Measurements from ENCODE around the gene ZNF407.

The ZNF407 gene

GRCh38 chr18:74834424-74835309, 237.0 kb downstream of the ZNF407 start:
- ATAC-seq = no peak

DNA sequence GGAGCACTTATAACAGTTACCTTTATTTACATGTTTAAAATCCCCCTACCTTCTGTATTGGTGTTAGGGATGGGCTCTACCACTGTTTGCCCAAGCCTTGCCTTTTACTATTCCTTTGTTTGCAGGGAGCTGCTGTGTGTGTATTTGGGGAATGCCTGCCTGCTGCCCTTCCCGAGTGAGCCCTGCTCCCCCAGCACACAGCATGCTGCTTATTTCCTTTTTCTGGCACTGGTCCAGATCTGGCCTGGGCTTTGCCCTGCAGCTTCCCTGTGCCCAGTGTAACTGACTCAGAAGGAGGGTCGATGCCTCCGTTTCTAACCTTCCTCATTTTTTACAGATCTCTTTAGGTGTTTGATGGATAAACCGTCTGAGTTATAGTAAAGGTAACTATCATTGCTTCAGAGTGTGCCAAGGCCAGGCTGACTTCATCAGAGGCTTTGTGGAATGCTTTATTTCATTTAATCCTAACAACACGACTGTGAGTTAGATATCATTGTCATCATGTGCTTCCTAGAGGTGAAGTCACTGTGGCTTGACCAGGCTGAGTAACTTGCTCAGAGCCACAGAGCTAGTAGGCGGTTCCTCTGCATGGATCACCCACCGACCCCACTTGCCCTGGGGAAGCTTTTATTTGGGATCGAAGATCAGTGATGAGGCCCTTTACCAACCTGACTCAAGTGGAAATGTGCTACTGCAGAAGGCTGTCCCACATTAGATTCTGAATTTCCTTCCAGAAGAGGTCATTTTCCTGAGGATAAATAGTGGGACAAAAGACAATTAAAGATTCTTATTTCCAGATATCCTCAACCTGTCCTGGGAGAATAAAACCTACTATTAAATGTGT, 238.8 kb downstream of the ZNF407 start:
- no peak for ATAC-seq

GRCh38 chr18:74840492-74841167, 243.0 kb downstream of the ZNF407 start:
- ATAC-seq = no peak

GRCh38 chr18:74841248-74841647, 243.6 kb downstream of the ZNF407 start:
- no peak for ATAC-seq

- no peak for ATAC-seq
These were observed 251.6 kb downstream of the ZNF407 start for GRCh38 chr18:74849301-74849700.

- no peak for ATAC-seq
These were observed 258.8 kb downstream of the ZNF407 start for GRCh38 chr18:74856434-74856833.

- no peak for ATAC-seq
These were observed 259.3 kb downstream of the ZNF407 start for GRCh38 chr18:74856928-74857327.

GRCh38 chr18:74857901-74858300, 260.2 kb downstream of the ZNF407 start:
- no peak for ATAC-seq

GRCh38 chr18:74861154-74861553, 263.5 kb downstream of the ZNF407 start:
- no peak for ATAC-seq

DNA sequence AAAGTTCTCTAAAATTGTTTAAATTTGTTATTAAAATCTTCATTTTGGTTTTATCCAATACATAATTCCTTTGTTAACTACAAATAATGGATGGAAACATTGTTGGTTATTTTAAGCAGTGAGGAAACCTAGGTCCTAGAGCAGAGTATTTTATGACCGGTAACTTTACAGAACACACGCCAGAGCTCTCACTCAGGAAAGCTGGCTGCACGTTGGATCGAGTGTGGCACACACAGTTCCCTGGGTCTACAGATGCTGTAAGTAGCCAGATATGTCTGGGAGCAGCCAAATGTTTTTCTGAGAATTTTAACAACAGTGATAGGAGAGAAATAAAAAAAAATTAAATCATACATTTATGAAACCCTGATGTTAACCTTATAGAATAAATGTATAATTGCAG, 264.4 kb downstream of the ZNF407 start:
- no peak for ATAC-seq

DNA sequence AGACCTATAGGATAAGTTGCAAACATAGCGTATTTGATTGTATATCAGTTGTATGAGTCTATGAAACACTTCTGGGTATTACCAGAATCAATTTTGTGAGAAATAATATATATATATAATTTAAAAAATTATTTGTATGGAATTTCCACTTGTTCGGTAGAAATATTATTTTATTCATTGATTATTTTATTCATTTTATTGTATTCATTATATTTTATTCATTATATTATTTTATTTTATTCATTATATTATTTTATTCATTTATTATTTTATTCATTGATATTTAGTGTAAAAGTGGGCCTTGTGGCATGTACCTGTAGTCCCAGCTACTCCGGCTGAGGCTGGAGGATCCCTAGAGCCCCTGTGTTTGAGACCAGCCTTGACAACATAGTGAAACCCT, 268.9 kb downstream of the ZNF407 start:
- ATAC-seq = no peak

DNA sequence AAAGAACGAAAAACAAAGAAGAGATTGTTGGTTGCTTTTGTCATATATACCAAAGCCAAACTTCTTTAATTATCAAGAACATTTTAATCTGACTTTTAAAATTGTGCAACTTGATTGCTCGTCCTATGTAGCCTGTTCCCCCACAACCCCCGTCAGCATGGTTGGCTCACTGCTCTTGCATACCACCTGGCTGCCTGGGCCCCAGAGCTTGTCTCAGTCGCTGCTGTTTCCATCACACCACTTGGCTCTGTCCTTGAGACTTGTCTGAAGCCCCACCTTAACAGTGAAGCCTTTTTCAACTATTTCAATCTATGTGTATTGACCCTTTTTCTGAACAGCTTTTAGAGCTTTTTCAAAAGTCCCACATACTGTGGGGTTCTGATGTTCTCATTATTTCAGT, 270.8 kb downstream of the ZNF407 start:
- ATAC-seq = no peak

- ATAC-seq = no peak
These were observed 272.5 kb downstream of the ZNF407 start for GRCh38 chr18:74869904-74870863.

- ATAC-seq = no peak
These were observed 273.3 kb downstream of the ZNF407 start for GRCh38 chr18:74870950-74871349.

DNA sequence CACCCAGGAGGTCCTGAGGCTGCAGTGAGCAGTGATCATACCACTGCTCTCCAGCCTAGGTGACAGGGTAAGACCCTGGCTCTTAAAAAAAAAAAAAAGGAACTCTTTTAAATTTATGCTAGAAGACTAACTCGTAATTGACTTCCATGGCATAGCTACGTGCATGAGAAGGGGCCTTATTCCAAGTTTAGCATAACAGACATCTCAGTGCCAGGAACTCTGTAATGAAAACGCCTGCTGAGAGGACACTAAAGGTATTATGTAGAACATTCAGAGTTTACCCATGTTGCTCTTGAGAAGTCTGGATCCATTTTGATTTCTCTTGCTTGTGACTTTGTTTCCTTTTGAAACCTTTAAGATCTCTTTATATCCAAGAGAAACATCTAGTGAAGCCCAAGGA, 276.0 kb downstream of the ZNF407 start:
- ATAC-seq = no peak

GRCh38 chr18:74874351-74874750, 276.7 kb downstream of the ZNF407 start:
- ATAC-seq = no peak

DNA sequence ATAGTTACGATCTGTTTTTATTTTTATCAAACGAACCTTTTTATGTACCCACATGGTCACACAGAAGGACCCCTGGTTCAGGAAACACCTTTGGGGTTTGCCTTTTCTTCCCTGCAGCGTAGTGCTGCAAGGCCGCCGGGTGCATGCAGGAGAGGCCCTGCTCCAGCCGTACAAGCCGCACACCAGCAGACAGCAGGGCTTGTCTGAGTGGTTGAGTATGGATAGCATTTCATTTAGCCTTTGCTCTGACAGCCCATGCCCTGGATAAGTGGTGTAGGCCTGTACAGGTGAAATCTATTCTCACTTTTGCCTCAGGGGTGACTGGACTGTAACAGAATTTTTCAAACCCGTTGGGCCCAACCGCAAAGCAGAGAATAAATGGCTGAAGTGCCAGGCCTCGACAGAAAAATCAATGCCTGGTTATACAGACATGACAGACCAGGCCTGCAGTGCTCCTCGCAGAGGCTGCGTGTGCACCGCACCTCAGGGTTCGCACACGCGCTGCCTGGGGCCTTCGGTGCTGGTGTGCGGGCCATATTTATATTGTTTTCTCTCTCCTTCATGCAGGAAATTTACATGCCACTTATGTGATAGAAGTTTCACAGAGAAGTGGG, 279.1 kb downstream of the ZNF407 start:
- ATAC-seq = no peak

GRCh38 chr18:74878267-74878666, 280.6 kb downstream of the ZNF407 start:
- ATAC-seq = no peak

- ATAC-seq = no peak
These were observed 283.1 kb downstream of the ZNF407 start for GRCh38 chr18:74880706-74881278.

DNA sequence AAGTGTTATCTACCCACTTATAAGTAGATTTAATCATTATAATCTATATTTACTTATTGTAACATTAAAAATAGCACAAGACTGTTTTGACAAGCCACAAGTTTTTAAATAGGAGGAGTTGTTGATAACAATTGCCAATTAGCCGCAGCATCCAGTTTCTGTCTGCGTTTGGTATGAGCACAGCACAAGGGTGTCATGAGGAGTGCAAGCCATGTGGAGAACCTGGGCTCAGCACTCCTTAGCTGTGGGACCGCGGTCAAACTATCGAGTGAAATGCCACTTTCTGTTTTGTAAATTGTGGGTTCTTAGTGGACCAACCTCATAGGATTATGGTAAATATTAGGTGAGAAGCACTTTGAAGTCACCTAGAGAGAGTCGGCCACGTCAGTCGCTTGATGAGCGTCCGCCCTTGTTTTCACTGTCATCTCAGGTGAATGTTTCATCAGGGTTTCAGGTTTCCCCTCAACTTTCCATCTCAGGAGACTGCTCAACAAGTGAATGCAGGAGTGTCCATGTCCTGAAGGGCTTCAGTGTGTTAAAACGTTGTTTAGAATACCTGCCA, 294.5 kb downstream of the ZNF407 start:
- ATAC-seq = no peak

- no peak for ATAC-seq
These were observed 298.0 kb downstream of the ZNF407 start for GRCh38 chr18:74895686-74896085.
